Measurements from ENCODE around the gene FOXK2.
"Not testable (repeated sequence)": the region's sequence is repeated elsewhere in the genome, so short reads cannot be mapped to it uniquely, and the experiment has no call there.

Gene FOXK2

GRCh38 chr17:82582709-82583108 is 63.2 kb downstream of the FOXK2 start:
- no peak overlapping the region for H3K4me3 ChIP-seq (ENCODE audit: low read depth, low read length)
- peaks cover 72% of the 10 kb centered on the region for H3K36me3 ChIP-seq (ENCODE audit: control insufficient read depth, insufficient read depth, low read length)
- H3K27ac ChIP-seq (ENCODE audit: low read depth, low read length): no peak overlapping the region
- no peaks in the 10 kb centered on the region for H3K27me3 ChIP-seq (ENCODE audit: control insufficient read depth, insufficient read depth, low read length)
- H3K9ac ChIP-seq (ENCODE audit: low read length): no peak overlapping the region
- H3K9me3 ChIP-seq (ENCODE audit: control insufficient read depth, insufficient read depth, low read depth, low read length): no peaks in the 10 kb centered on the region
- H3K4me1 ChIP-seq (ENCODE audit: control insufficient read depth, insufficient read depth, low read length): no peaks in the 10 kb centered on the region

GRCh38 chr17:82583720-82584234 is 64.2 kb downstream of the FOXK2 start:
- H3K4me3 ChIP-seq (ENCODE audit: low read depth, low read length): no peak overlapping the region
- no peaks in the 10 kb centered on the region for H3K27me3 ChIP-seq (ENCODE audit: control insufficient read depth, insufficient read depth, low read length)
- H3K9me3 ChIP-seq (ENCODE audit: control insufficient read depth, insufficient read depth, low read depth, low read length): no peaks in the 10 kb centered on the region
- no peaks in the 10 kb centered on the region for H3K4me1 ChIP-seq (ENCODE audit: control insufficient read depth, insufficient read depth, low read length)
- no peak overlapping the region for H3K9ac ChIP-seq (ENCODE audit: low read length)
- no peak overlapping the region for H3K27ac ChIP-seq (ENCODE audit: low read depth, low read length)
- H3K36me3 ChIP-seq (ENCODE audit: control insufficient read depth, insufficient read depth, low read length): peaks cover 72% of the 10 kb centered on the region

GRCh38 chr17:82585935-82586575 is 66.5 kb downstream of the FOXK2 start:
- H3K9me3 ChIP-seq (ENCODE audit: control insufficient read depth, insufficient read depth, low read depth, low read length); H3K4me3 ChIP-seq (ENCODE audit: low read depth, low read length); H3K9ac ChIP-seq (ENCODE audit: low read length); H3K27ac ChIP-seq (ENCODE audit: low read depth, low read length); H3K27me3 ChIP-seq (ENCODE audit: control insufficient read depth, insufficient read depth, low read length); H3K4me1 ChIP-seq (ENCODE audit: control insufficient read depth, insufficient read depth, low read length): not testable (repeated sequence)
- peaks cover 72% of the 10 kb centered on the region for H3K36me3 ChIP-seq (ENCODE audit: control insufficient read depth, insufficient read depth, low read length)

GRCh38 chr17:82586576-82587233 is 67.2 kb downstream of the FOXK2 start:
- Histone ChIP-seq H3K27me3 (ENCODE audit: control insufficient read depth, insufficient read depth, low read length) (no peaks in the 10 kb centered on the region), H3K27ac (ENCODE audit: low read depth, low read length) (no peak overlapping the region), H3K4me1 (ENCODE audit: control insufficient read depth, insufficient read depth, low read length) (no peaks in the 10 kb centered on the region), H3K9me3 (ENCODE audit: control insufficient read depth, insufficient read depth, low read depth, low read length) (no peaks in the 10 kb centered on the region), H3K36me3 (ENCODE audit: control insufficient read depth, insufficient read depth, low read length) (peaks cover 75% of the 10 kb centered on the region), H3K4me3 (ENCODE audit: low read depth, low read length) (no peak overlapping the region), H3K9ac (ENCODE audit: low read length) (no peak overlapping the region)

GRCh38 chr17:82587234-82588086 is 67.9 kb downstream of the FOXK2 start:
- H3K36me3 ChIP-seq (ENCODE audit: control insufficient read depth, insufficient read depth, low read length): peaks cover 69% of the 10 kb centered on the region
- peaks cover 5% of the 10 kb centered on the region; the same call in 1 of the 2 replicates for H3K4me1 ChIP-seq (ENCODE audit: control insufficient read depth, insufficient read depth, low read length)
- no peak overlapping the region for H3K9ac ChIP-seq (ENCODE audit: low read length)
- H3K9me3 ChIP-seq (ENCODE audit: control insufficient read depth, insufficient read depth, low read depth, low read length): no peaks in the 10 kb centered on the region
- no peaks in the 10 kb centered on the region for H3K27me3 ChIP-seq (ENCODE audit: control insufficient read depth, insufficient read depth, low read length)
- no peak overlapping the region for H3K27ac ChIP-seq (ENCODE audit: low read depth, low read length)
- no peak overlapping the region for H3K4me3 ChIP-seq (ENCODE audit: low read depth, low read length)

GRCh38 chr17:82588266-82589175 is 69.0 kb downstream of the FOXK2 start:
- Histone ChIP-seq H3K9ac (ENCODE audit: low read length) (no peak overlapping the region), H3K27me3 (ENCODE audit: control insufficient read depth, insufficient read depth, low read length) (no peaks in the 10 kb centered on the region), H3K9me3 (ENCODE audit: control insufficient read depth, insufficient read depth, low read depth, low read length) (no peaks in the 10 kb centered on the region), H3K36me3 (ENCODE audit: control insufficient read depth, insufficient read depth, low read length) (peaks cover 61% of the 10 kb centered on the region), H3K4me1 (ENCODE audit: control insufficient read depth, insufficient read depth, low read length) (peaks cover 10% of the 10 kb centered on the region; the same call in 1 of the 2 replicates), H3K27ac (ENCODE audit: low read depth, low read length) (no peak overlapping the region), H3K4me3 (ENCODE audit: low read depth, low read length) (no peak overlapping the region)

GRCh38 chr17:82589851-82590180 is 70.3 kb downstream of the FOXK2 start:
- Histone ChIP-seq H3K27me3 (ENCODE audit: control insufficient read depth, insufficient read depth, low read length) (no peaks in the 10 kb centered on the region), H3K4me3 (ENCODE audit: low read depth, low read length) (no peak overlapping the region), H3K36me3 (ENCODE audit: control insufficient read depth, insufficient read depth, low read length) (peaks cover 59% of the 10 kb centered on the region), H3K27ac (ENCODE audit: low read depth, low read length) (no peak overlapping the region), H3K4me1 (ENCODE audit: control insufficient read depth, insufficient read depth, low read length) (peaks cover 14% of the 10 kb centered on the region; the same call in 1 of the 2 replicates), H3K9ac (ENCODE audit: low read length) (no peak overlapping the region), H3K9me3 (ENCODE audit: control insufficient read depth, insufficient read depth, low read depth, low read length) (no peaks in the 10 kb centered on the region)

- Histone ChIP-seq H3K36me3 (ENCODE audit: control insufficient read depth, insufficient read depth, low read length) (peaks cover 59% of the 10 kb centered on the region), H3K9ac (ENCODE audit: low read length) (no peak overlapping the region), H3K27me3 (ENCODE audit: control insufficient read depth, insufficient read depth, low read length) (no peaks in the 10 kb centered on the region), H3K27ac (ENCODE audit: low read depth, low read length) (no peak overlapping the region), H3K4me3 (ENCODE audit: low read depth, low read length) (no peak overlapping the region), H3K9me3 (ENCODE audit: control insufficient read depth, insufficient read depth, low read depth, low read length) (no peaks in the 10 kb centered on the region), H3K4me1 (ENCODE audit: control insufficient read depth, insufficient read depth, low read length) (peaks cover 14% of the 10 kb centered on the region; the same call in 1 of the 2 replicates)
Measured at GRCh38 chr17:82590216-82590615, 70.7 kb downstream of the FOXK2 start.

- Histone ChIP-seq H3K4me1 (ENCODE audit: control insufficient read depth, insufficient read depth, low read length) (peaks cover 14% of the 10 kb centered on the region; the same call in 1 of the 2 replicates), H3K9me3 (ENCODE audit: control insufficient read depth, insufficient read depth, low read depth, low read length) (no peaks in the 10 kb centered on the region), H3K4me3 (ENCODE audit: low read depth, low read length) (no peak overlapping the region), H3K27me3 (ENCODE audit: control insufficient read depth, insufficient read depth, low read length) (no peaks in the 10 kb centered on the region), H3K9ac (ENCODE audit: low read length) (no peak overlapping the region), H3K27ac (ENCODE audit: low read depth, low read length) (no peak overlapping the region), H3K36me3 (ENCODE audit: control insufficient read depth, insufficient read depth, low read length) (peaks cover 59% of the 10 kb centered on the region)
Measured at GRCh38 chr17:82590881-82591539, 71.5 kb downstream of the FOXK2 start.

- peaks cover 64% of the 10 kb centered on the region for H3K36me3 ChIP-seq (ENCODE audit: control insufficient read depth, insufficient read depth, low read length)
- H3K4me3 ChIP-seq (ENCODE audit: low read depth, low read length): peak overlapping the region; percentile 19; the same call in 1 of the 2 replicates
- H3K27ac ChIP-seq (ENCODE audit: low read depth, low read length): no peak overlapping the region
- H3K27me3 ChIP-seq (ENCODE audit: control insufficient read depth, insufficient read depth, low read length): no peaks in the 10 kb centered on the region
- H3K9me3 ChIP-seq (ENCODE audit: control insufficient read depth, insufficient read depth, low read depth, low read length): no peaks in the 10 kb centered on the region
- H3K4me1 ChIP-seq (ENCODE audit: control insufficient read depth, insufficient read depth, low read length): peaks cover 14% of the 10 kb centered on the region; the same call in 1 of the 2 replicates
- H3K9ac ChIP-seq (ENCODE audit: low read length): no peak overlapping the region
Measured at GRCh38 chr17:82592289-82592766, 72.8 kb downstream of the FOXK2 start.

Data from HUES6 (cell line).